Activated CD4-positive, alpha-beta T cell treated with anti-CD3 and anti-CD28 coated beads, Interleukin-2, amount 10 ng/mL, durations not matched to agents 24 days and 14 days (primary cell): ENCODE measurements around the gene DDT. TPM values are rescaled to one million over a fixed set of nuclear protein-coding genes. Genes with fewer than 3 reads are reported as not detected.
"Not testable (repeated sequence)": the region's sequence is repeated elsewhere in the genome, so short reads cannot be mapped to it uniquely, and the experiment has no call there.

ENCODE experiments used
- DNase-seq: peaks from one replicate; pipeline ENCODE4 v3.0.0; 2022
- H3K27ac Mint-ChIP-seq: one replicate; pipeline ENCODE4 v1.8.0; 2022; ENCODE audit warnings: mild to moderate bottlenecking, mixed read lengths
- H3K27me3 Mint-ChIP-seq: one replicate; pipeline ENCODE4 v1.8.0; 2022; ENCODE audit warnings: mixed read lengths
- H3K36me3 Mint-ChIP-seq: one replicate; pipeline ENCODE4 v1.8.0; 2022; ENCODE audit warnings: low read depth, mild to moderate bottlenecking, mixed read lengths
- H3K4me1 Mint-ChIP-seq: one replicate; pipeline ENCODE4 v1.8.0; 2021; ENCODE audit warnings: mixed read lengths
- H3K4me3 Mint-ChIP-seq: one replicate; pipeline ENCODE4 v1.8.0; 2022; ENCODE audit warnings: mild to moderate bottlenecking, moderate library complexity, mixed read lengths
- H3K9me3 Mint-ChIP-seq: one replicate; pipeline ENCODE4 v1.8.0; 2021; ENCODE audit warnings: mixed read lengths
- intact Hi-C: fragments of 100-400 bp; cut with micrococcal nuclease; formaldehyde crosslinking; loops from one replicate; pipeline ENCODE4 v1.15.1; 2023
- total RNA-seq: library from RNA; stranded (reverse); gene quantifications from 2 replicates; pipeline ENCODE4 v1.2.3, GENCODE V29; 2022

The DDT gene
- total RNA-seq: 106 and 108 TPM in 2 replicates

GRCh38 chr22:23974345-23974744 lies at the start of gene DDT:
TSS of gene DDT (minus strand) at chr22:23974441. CDS start at chr22:23974414, 27 bp downstream.
- intact Hi-C loops, H3K27me3 Mint-ChIP-seq, H3K9me3 Mint-ChIP-seq, DNase-seq, H3K27ac Mint-ChIP-seq, H3K4me3 Mint-ChIP-seq: not testable (repeated sequence)
- Mint-ChIP-seq H3K4me1 (peaks cover 19% of the 10 kb centered on the region), H3K36me3 (peaks cover 19% of the 10 kb centered on the region)

- H3K27me3 Mint-ChIP-seq: no peaks in the 10 kb centered on the region
- intact Hi-C loops: no loop called here
- no peak overlapping the region for H3K4me3 Mint-ChIP-seq
- peaks cover 31% of the 10 kb centered on the region for H3K4me1 Mint-ChIP-seq
- peaks cover 45% of the 10 kb centered on the region for H3K36me3 Mint-ChIP-seq
- H3K9me3 Mint-ChIP-seq: peaks cover 3% of the 10 kb centered on the region
- no peak for DNase-seq
- peak overlapping the region; percentile 73 for H3K27ac Mint-ChIP-seq
Measured at GRCh38 chr22:24023204-24023789, 49.1 kb upstream of the DDT start.

- Mint-ChIP-seq H3K4me1 (peaks cover 31% of the 10 kb centered on the region), H3K27me3 (no peaks in the 10 kb centered on the region), H3K9me3 (peaks cover 3% of the 10 kb centered on the region), H3K36me3 (peaks cover 52% of the 10 kb centered on the region), H3K4me3 (no peak overlapping the region), H3K27ac (no peak overlapping the region)
- DNase-seq: no peak
- intact Hi-C loops: no loop called here
Measured at GRCh38 chr22:24021304-24021703, 47.1 kb upstream of the DDT start.

- no peaks in the 10 kb centered on the region for H3K9me3 Mint-ChIP-seq
- no peak overlapping the region for H3K4me3 Mint-ChIP-seq
Measured at GRCh38 chr22:24016156-24016555, 41.9 kb upstream of the DDT start.

GRCh38 chr22:24011735-24012068 lies 37.5 kb upstream of the DDT start:
- Mint-ChIP-seq H3K4me1 (peaks cover 33% of the 10 kb centered on the region), H3K4me3 (peak overlapping the region; percentile 97), H3K27me3 (no peaks in the 10 kb centered on the region), H3K36me3 (peaks cover 12% of the 10 kb centered on the region), H3K9me3 (no peaks in the 10 kb centered on the region), H3K27ac (peak overlapping the region; percentile 98)
- no peak for DNase-seq
- intact Hi-C loops: loop anchor here (10.0 kb wide), 1 partner anchor 543 kb away; the partner anchor contains the start of genes GUCD1 and SNRPD3

More at GRCh38 chr22:24016156-24016555, 41.9 kb upstream of the DDT start:
- no peak for DNase-seq
- Mint-ChIP-seq H3K27ac (no peak overlapping the region), H3K36me3 (peaks cover 29% of the 10 kb centered on the region), H3K27me3 (no peaks in the 10 kb centered on the region), H3K4me1 (peaks cover 32% of the 10 kb centered on the region)
- intact Hi-C loops: loop anchor here (10.0 kb wide), 1 partner anchor 539 kb away; the partner anchor contains the start of genes GUCD1 and SNRPD3

GRCh38 chr22:24010018-24010391 lies 35.8 kb upstream of the DDT start:
- Mint-ChIP-seq H3K36me3 (peaks cover 5% of the 10 kb centered on the region), H3K27ac (peak overlapping the region; percentile 77)

GRCh38 chr22:24009227-24010017 lies 35.2 kb upstream of the DDT start:
- Mint-ChIP-seq H3K27me3 (no peaks in the 10 kb centered on the region), H3K36me3 (peaks cover 2% of the 10 kb centered on the region), H3K4me3 (no peak overlapping the region), H3K4me1 (peaks cover 23% of the 10 kb centered on the region), H3K27ac (peak overlapping the region; percentile 57), H3K9me3 (no peaks in the 10 kb centered on the region)
- DNase-seq: peak; percentile 54
- intact Hi-C loops: loop anchor here (10.0 kb wide), 1 partner anchor 545 kb away; the partner anchor contains the start of genes GUCD1 and SNRPD3

More at GRCh38 chr22:24010018-24010391, 35.8 kb upstream of the DDT start:
- Mint-ChIP-seq H3K27me3 (no peaks in the 10 kb centered on the region), H3K4me3 (peak overlapping the region; percentile 55), H3K4me1 (peaks cover 28% of the 10 kb centered on the region), H3K9me3 (no peaks in the 10 kb centered on the region)
- intact Hi-C loops: loop anchor here (10.0 kb wide), 1 partner anchor 545 kb away; the partner anchor contains the start of genes GUCD1 and SNRPD3
- DNase-seq: no peak

- H3K36me3 Mint-ChIP-seq: peaks cover 2% of the 10 kb centered on the region
- H3K27ac Mint-ChIP-seq: no peak overlapping the region
- no peak overlapping the region for H3K4me3 Mint-ChIP-seq
- intact Hi-C loops: no loop called here
- no peaks in the 10 kb centered on the region for H3K9me3 Mint-ChIP-seq
- peak; percentile 54 for DNase-seq
- peaks cover 19% of the 10 kb centered on the region for H3K4me1 Mint-ChIP-seq
- H3K27me3 Mint-ChIP-seq: no peaks in the 10 kb centered on the region
Measured at GRCh38 chr22:24008381-24009226, 34.4 kb upstream of the DDT start.

GRCh38 chr22:24008022-24008283 lies 33.7 kb upstream of the DDT start:
- peaks cover 2% of the 10 kb centered on the region for H3K36me3 Mint-ChIP-seq
- H3K4me1 Mint-ChIP-seq: peaks cover 17% of the 10 kb centered on the region
- no peak overlapping the region for H3K4me3 Mint-ChIP-seq
- no peaks in the 10 kb centered on the region for H3K27me3 Mint-ChIP-seq
- intact Hi-C loops: no loop called here
- no peak overlapping the region for H3K27ac Mint-ChIP-seq
- DNase-seq: no peak
- no peaks in the 10 kb centered on the region for H3K9me3 Mint-ChIP-seq

GRCh38 chr22:24007253-24008021 lies 33.2 kb upstream of the DDT start:
- no peak overlapping the region for H3K27ac Mint-ChIP-seq
- DNase-seq: peak; percentile 60
- H3K36me3 Mint-ChIP-seq: peaks cover 2% of the 10 kb centered on the region
- peaks cover 15% of the 10 kb centered on the region for H3K4me1 Mint-ChIP-seq
- intact Hi-C loops: no loop called here
- H3K9me3 Mint-ChIP-seq: no peaks in the 10 kb centered on the region
- no peak overlapping the region for H3K4me3 Mint-ChIP-seq
- H3K27me3 Mint-ChIP-seq: no peaks in the 10 kb centered on the region

GRCh38 chr22:24006914-24007214 lies 32.6 kb upstream of the DDT start:
- H3K4me3 Mint-ChIP-seq: no peak overlapping the region
- peaks cover 3% of the 10 kb centered on the region for H3K27me3 Mint-ChIP-seq
- H3K9me3 Mint-ChIP-seq: no peaks in the 10 kb centered on the region
- H3K4me1 Mint-ChIP-seq: peaks cover 12% of the 10 kb centered on the region
- no peak overlapping the region for H3K27ac Mint-ChIP-seq
- DNase-seq: no peak
- H3K36me3 Mint-ChIP-seq: peaks cover 2% of the 10 kb centered on the region
- intact Hi-C loops: no loop called here

- H3K27me3 Mint-ChIP-seq: peaks cover 4% of the 10 kb centered on the region
- peak; percentile 56 for DNase-seq
- H3K4me1 Mint-ChIP-seq: peaks cover 12% of the 10 kb centered on the region
- H3K36me3 Mint-ChIP-seq: peaks cover 2% of the 10 kb centered on the region
- no peak overlapping the region for H3K4me3 Mint-ChIP-seq
- intact Hi-C loops: no loop called here
- no peak overlapping the region for H3K27ac Mint-ChIP-seq
- H3K9me3 Mint-ChIP-seq: no peaks in the 10 kb centered on the region
Measured at GRCh38 chr22:24006207-24006913, 32.1 kb upstream of the DDT start.

GRCh38 chr22:24005201-24005600 lies 31.0 kb upstream of the DDT start, which contains the start of gene GSTT4:
TSS of gene GSTT4 (minus strand) at chr22:24005453. CDS start at chr22:24005356, 97 bp downstream.
- peaks cover 4% of the 10 kb centered on the region for H3K4me1 Mint-ChIP-seq
- H3K27ac Mint-ChIP-seq: no peak within 1 kb of the TSS
- H3K27me3 Mint-ChIP-seq: peaks cover 4% of the 10 kb centered on the region
- intact Hi-C loops: no loop called here
- DNase-seq: peak; percentile 56
- no peaks in the 10 kb centered on the region for H3K36me3 Mint-ChIP-seq
- no peak within 1 kb of the TSS for H3K4me3 Mint-ChIP-seq
- H3K9me3 Mint-ChIP-seq: no peaks in the 10 kb centered on the region
